GM23338 (cell line): Measurements from ENCODE around the gene UBE2E2.

Experiments
- CTCF ChIP-seq, 2 experiments: fragments of 200-600 bp in 1 of 2; sonication (generic) in 1 of 2; conservative IDR thresholded peaks; 2 replicates each; pipeline versions ENCODE4 v1.5.1 to v1.6.1; 2016 to 2017; ENCODE audit warnings: antibody characterized with exemption in 2 of 2, low read depth in 2 of 2, mild to moderate bottlenecking in 2 of 2, moderate library complexity in 1 of 2
- ETS1 ChIP-seq: IDR thresholded peaks from 2 replicates; pipeline ENCODE4 v1.6.1; 2016; ENCODE audit warnings: antibody characterized with exemption
- EZH2 ChIP-seq: fragments of 200-600 bp; sonication (generic); IDR thresholded peaks from one replicate; pipeline ENCODE4 v1.8.0; 2017; ENCODE audit warnings: antibody characterized with exemption, mild to moderate bottlenecking, low read depth; ENCODE audit not compliant: unreplicated experiment
- EZH2phosphoT487 ChIP-seq: fragments of 200-600 bp; sonication (generic); IDR thresholded peaks from one replicate; pipeline ENCODE4 v1.8.1; 2018; ENCODE audit warnings: antibody characterized with exemption; ENCODE audit not compliant: unreplicated experiment
- JUNB ChIP-seq: IDR thresholded peaks from one replicate; pipeline ENCODE4 v1.6.1; 2016; ENCODE audit warnings: antibody characterized with exemption; ENCODE audit not compliant: unreplicated experiment
- POLR2AphosphoS5 ChIP-seq: IDR thresholded peaks from 2 replicates; pipeline ENCODE4 v1.6.1; 2016; ENCODE audit warnings: antibody characterized with exemption, low read depth
- REST ChIP-seq: IDR thresholded peaks from one replicate; pipeline ENCODE4 v1.6.1; 2018; ENCODE audit warnings: antibody characterized with exemption; ENCODE audit not compliant: unreplicated experiment
- ZNF462 ChIP-seq: fragments of 250-450 bp; sonication (Bioruptor Pico); IDR thresholded peaks from 2 replicates; pipeline ENCODE4 v1.5.0; 2020; ENCODE audit warnings: mild to moderate bottlenecking, moderate library complexity

GRCh38 chr3:23480329-23480714 is 277.2 kb downstream of the UBE2E2 start:
- TF ChIP-seq CTCF (conservative IDR thresholded peaks at IDR 0.05; ENCODE audit: low read depth in 2 of 2) (no peak), EZH2 (no peak), POLR2AphosphoS5 (no peak), REST (no peak), ZNF462 (CRISPR knock-in tag) (no peak), JUNB (no peak), ETS1 (no peak), EZH2phosphoT487 (no peak)
